ENCODE results near the gene ARHGAP19.

The ARHGAP19 gene

GRCh38 chr10:97292097-97292861 lies at the start of gene ARHGAP19:
TSS of gene ARHGAP19 (minus strand) at chr10:97292637. CDS start at chr10:97292627, 10 bp downstream.
- peak; percentile 99 for DNase-seq

- DNase-seq: no peak
Observed at GRCh38 chr10:97341416-97341815, 49.0 kb upstream of the ARHGAP19 start.

- DNase-seq: no peak
Observed at GRCh38 chr10:97338041-97338440, 45.6 kb upstream of the ARHGAP19 start.

GRCh38 chr10:97336942-97337831 lies 44.8 kb upstream of the ARHGAP19 start:
- DNase-seq: no peak

GRCh38 chr10:97336446-97336845 lies 44.0 kb upstream of the ARHGAP19 start:
- DNase-seq: no peak

- DNase-seq: no peak
Observed at GRCh38 chr10:97336006-97336405, 43.6 kb upstream of the ARHGAP19 start.

- DNase-seq: peak; percentile 15
Observed at GRCh38 chr10:97335188-97335619, 42.8 kb upstream of the ARHGAP19 start.

GRCh38 chr10:97334370-97335175 lies 42.1 kb upstream of the ARHGAP19 start, which contains the start of gene FRAT2:
TSS of gene FRAT2 (minus strand) at chr10:97334729. CDS start at chr10:97334572, 157 bp downstream.
- DNase-seq: peak; percentile 91

- peak; percentile 61 for DNase-seq
Observed at GRCh38 chr10:97333601-97334369, 41.3 kb upstream of the ARHGAP19 start.

GRCh38 chr10:97333351-97333600 lies 40.8 kb upstream of the ARHGAP19 start:
- peak; percentile 74 for DNase-seq

- peak; percentile 62 for DNase-seq
Observed at GRCh38 chr10:97332591-97333350, 40.3 kb upstream of the ARHGAP19 start.

GRCh38 chr10:97331153-97331703 lies 38.8 kb upstream of the ARHGAP19 start:
- DNase-seq: peak; percentile 53

- peak; percentile 66 for DNase-seq
Observed at GRCh38 chr10:97329766-97330165, 37.3 kb upstream of the ARHGAP19 start.

GRCh38 chr10:97328646-97329453 lies 36.4 kb upstream of the ARHGAP19 start:
- DNase-seq: peak; percentile 72

GRCh38 chr10:97327348-97328294 lies 35.2 kb upstream of the ARHGAP19 start:
- DNase-seq: peak; percentile 70

- no peak for DNase-seq
Observed at GRCh38 chr10:97325754-97326153, 33.3 kb upstream of the ARHGAP19 start.

GRCh38 chr10:97323501-97323900 lies 31.1 kb upstream of the ARHGAP19 start:
- no peak for DNase-seq

GRCh38 chr10:97321804-97322190 lies 29.4 kb upstream of the ARHGAP19 start:
- DNase-seq: peak; percentile 17

Measured in hematopoietic multipotent progenitor cell treated with erythropoietin and hydrocortisone succinate and interleukin-3 and kit ligand, for 8 days (in vitro differentiated cells).